OCI-LY1 (cell line): ENCODE data around the gene EDEM1.

Source experiments
- EZH2 ChIP-seq: fragments of 200-600 bp; sonication (generic), shearing (Covaris generic); IDR thresholded peaks from 2 replicates; pipeline ENCODE4 v1.8.0; 2017; ENCODE audit warnings: borderline replicate concordance, mixed run types, mild to moderate bottlenecking, antibody characterized with exemption, low read length, moderate library complexity, mixed read lengths
- TF ChIP-seq, protein P1 (sequence below): fragments of 200-600 bp; sonication (generic), shearing (Covaris generic); IDR thresholded peaks from 2 replicates; pipeline ENCODE4 v1.5.1; 2017; ENCODE audit warnings: mild to moderate bottlenecking, antibody characterized with exemption, low read length, moderate library complexity, mixed read lengths

DNA sequence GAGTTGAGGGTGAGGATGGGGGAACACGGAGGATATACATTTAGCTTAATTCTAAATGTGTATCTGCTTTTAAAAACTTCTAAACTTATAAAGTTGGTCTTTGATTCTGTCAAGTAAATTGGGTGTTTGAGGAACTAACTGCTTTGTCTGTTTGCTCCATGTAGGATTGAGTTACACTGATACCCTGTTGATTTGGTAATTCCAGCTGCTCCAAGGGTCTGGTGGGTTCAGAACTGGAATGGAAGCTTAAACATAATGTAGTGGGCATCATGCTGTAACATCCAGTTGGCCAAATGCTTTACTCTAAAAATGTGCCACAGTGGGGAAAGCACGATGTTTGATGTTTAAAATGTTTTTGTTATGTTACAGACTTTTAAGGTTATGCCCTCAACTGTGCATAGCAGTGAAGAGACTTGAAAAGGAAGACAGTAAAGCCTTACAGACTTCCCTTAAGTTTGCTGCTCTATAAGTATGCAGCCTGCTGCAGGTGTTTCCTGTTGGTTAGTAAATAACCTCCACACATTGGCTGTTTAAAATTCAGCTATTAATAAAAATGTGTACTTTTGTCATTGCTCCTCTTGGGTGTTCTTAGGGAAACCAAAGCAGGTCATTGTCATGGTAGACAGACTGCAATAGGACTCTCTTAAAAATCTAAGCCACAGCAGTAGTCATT, 5.9 kb upstream of the EDEM1 start:
- TF ChIP-seq, protein P1, sequence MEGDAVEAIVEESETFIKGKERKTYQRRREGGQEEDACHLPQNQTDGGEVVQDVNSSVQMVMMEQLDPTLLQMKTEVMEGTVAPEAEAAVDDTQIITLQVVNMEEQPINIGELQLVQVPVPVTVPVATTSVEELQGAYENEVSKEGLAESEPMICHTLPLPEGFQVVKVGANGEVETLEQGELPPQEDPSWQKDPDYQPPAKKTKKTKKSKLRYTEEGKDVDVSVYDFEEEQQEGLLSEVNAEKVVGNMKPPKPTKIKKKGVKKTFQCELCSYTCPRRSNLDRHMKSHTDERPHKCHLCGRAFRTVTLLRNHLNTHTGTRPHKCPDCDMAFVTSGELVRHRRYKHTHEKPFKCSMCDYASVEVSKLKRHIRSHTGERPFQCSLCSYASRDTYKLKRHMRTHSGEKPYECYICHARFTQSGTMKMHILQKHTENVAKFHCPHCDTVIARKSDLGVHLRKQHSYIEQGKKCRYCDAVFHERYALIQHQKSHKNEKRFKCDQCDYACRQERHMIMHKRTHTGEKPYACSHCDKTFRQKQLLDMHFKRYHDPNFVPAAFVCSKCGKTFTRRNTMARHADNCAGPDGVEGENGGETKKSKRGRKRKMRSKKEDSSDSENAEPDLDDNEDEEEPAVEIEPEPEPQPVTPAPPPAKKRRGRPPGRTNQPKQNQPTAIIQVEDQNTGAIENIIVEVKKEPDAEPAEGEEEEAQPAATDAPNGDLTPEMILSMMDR = no peak
- TF ChIP-seq EZH2 = no peak
